Mammary epithelial cell (primary cell): ENCODE results near the gene XPOT.

ENCODE experiments used
- EZH2 ChIP-seq: IDR thresholded peaks from 2 replicates; pipeline ENCODE4 v1.6.1; 2012; ENCODE audit warnings: low read length, inconsistent platforms, borderline replicate concordance
- TF ChIP-seq, protein P1 (sequence below), 2 donors: IDR thresholded peaks in 1 of 2; conservative IDR thresholded peaks in 1 of 2; 2 replicates each; pipeline ENCODE4 v1.5.1; 2011 to 2012; ENCODE audit warnings: inconsistent platforms in 2 of 2, low read length in 2 of 2, mild to moderate bottlenecking in 2 of 2, control low read depth in 1 of 2, low read depth in 1 of 2; ENCODE audit not compliant: insufficient read depth in 1 of 2; ENCODE audit errors: extremely low read depth in 1 of 2

GRCh38 chr12:64431791-64432190 lies 27.6 kb downstream of the XPOT start:
- TF ChIP-seq EZH2 = no peak
- TF ChIP-seq, protein P1, sequence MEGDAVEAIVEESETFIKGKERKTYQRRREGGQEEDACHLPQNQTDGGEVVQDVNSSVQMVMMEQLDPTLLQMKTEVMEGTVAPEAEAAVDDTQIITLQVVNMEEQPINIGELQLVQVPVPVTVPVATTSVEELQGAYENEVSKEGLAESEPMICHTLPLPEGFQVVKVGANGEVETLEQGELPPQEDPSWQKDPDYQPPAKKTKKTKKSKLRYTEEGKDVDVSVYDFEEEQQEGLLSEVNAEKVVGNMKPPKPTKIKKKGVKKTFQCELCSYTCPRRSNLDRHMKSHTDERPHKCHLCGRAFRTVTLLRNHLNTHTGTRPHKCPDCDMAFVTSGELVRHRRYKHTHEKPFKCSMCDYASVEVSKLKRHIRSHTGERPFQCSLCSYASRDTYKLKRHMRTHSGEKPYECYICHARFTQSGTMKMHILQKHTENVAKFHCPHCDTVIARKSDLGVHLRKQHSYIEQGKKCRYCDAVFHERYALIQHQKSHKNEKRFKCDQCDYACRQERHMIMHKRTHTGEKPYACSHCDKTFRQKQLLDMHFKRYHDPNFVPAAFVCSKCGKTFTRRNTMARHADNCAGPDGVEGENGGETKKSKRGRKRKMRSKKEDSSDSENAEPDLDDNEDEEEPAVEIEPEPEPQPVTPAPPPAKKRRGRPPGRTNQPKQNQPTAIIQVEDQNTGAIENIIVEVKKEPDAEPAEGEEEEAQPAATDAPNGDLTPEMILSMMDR (conservative IDR thresholded peaks at IDR 0.05 in 1 of 2, IDR thresholded peaks at IDR 0.05 in 1 of 2; ENCODE audit: extremely low read depth in 1 of 2, insufficient read depth in 1 of 2, low read depth in 1 of 2, low read length in 2 of 2) = no peak
